ENCODE data around the gene COG5.
A peak's percentile ranks its signal among the peaks of the same experiment; 100 is the strongest.

Gene COG5

GRCh38 chr7:107501593-107501992 is 62.1 kb downstream of the COG5 start:
- Histone ChIP-seq H3K4me3 (ENCODE audit: low read depth, low read length) (no peak overlapping the region), H3K27ac (ENCODE audit: low read depth, low read length) (no peak overlapping the region), H2BK12ac (ENCODE audit: low read length) (no peak overlapping the region), H3K9me3 (ENCODE audit: insufficient read depth, low read depth, low read length) (no peaks in the 10 kb centered on the region), H4K91ac (ENCODE audit: low read depth, low read length) (no peak overlapping the region), H3K4me2 (ENCODE audit: low read length) (no peak overlapping the region), H3K79me1 (ENCODE audit: low read length) (no peaks in the 10 kb centered on the region), H3K4ac (ENCODE audit: low read depth, low read length) (no peak overlapping the region), H4K12ac (ENCODE audit: low read depth, low read length) (no peak overlapping the region), H2BK120ac (ENCODE audit: insufficient read depth, low read length, poor library complexity) (no peak overlapping the region), H3K9ac (ENCODE audit: low read length) (no peak overlapping the region), H3K36me3 (ENCODE audit: control insufficient read depth in 1 of 2, insufficient read depth in 2 of 2, low read length in 2 of 2) (no peaks in the 10 kb centered on the region), H3K23ac (ENCODE audit: low read length) (no peak overlapping the region), H4K8ac (ENCODE audit: low read depth, low read length) (no peak overlapping the region), H3K14ac (ENCODE audit: low read length) (no peak overlapping the region), H3K79me2 (ENCODE audit: control insufficient read depth, insufficient read depth, low read length, poor library complexity) (no peaks in the 10 kb centered on the region), H2AFZ (ENCODE audit: insufficient read depth, low read length, poor library complexity) (no peak overlapping the region), H3K27me3 (ENCODE audit: insufficient read depth, low read length) (no peaks in the 10 kb centered on the region), H2BK5ac (ENCODE audit: low read depth, low read length, poor library complexity) (no peak overlapping the region), H3K4me1 (ENCODE audit: control insufficient read depth in 1 of 2, insufficient read depth in 2 of 2, low read length in 2 of 2) (peaks cover under 1 to 8% of the 10 kb centered on the region in 2 experiments), H2AK5ac (ENCODE audit: low read length) (no peak overlapping the region), H3K18ac (ENCODE audit: low read length) (no peak overlapping the region)
- peak; percentile 16 to 40 for DNase-seq
- WGBS (ENCODE audit: extremely low coverage, insufficient coverage, insufficient read length), result no CpG with 5 or more reads among the region's 1 CpG

DNA sequence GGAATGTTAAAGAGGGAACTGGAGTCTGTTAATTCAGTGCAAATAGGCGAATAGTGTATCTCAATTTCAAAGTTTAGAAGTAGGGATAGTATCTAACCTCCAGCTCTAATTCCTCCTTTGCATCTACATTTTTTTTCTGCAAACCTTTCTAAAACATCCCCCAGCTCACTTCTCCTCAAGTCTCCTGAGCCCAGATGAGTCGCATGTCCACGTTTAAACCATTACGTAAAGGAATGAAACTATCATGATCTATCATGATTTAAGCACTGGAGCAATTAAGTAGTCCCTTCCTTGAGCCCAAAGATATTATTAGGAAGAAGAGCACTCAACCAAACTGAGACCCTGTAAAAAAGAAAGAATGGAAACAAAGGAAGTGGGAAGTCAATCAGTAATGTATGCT is 64.0 kb downstream of the COG5 start:
- H3K9ac ChIP-seq (ENCODE audit: low read length), result no peak overlapping the region
- no peaks in the 10 kb centered on the region for H3K79me1 ChIP-seq (ENCODE audit: low read length)
- no peak overlapping the region for H4K12ac ChIP-seq (ENCODE audit: low read depth, low read length)
- H3K14ac ChIP-seq (ENCODE audit: low read length), result no peak overlapping the region
- H2AFZ ChIP-seq (ENCODE audit: insufficient read depth, low read length, poor library complexity), result no peak overlapping the region
- no peaks in the 10 kb centered on the region for H3K79me2 ChIP-seq (ENCODE audit: control insufficient read depth, insufficient read depth, low read length, poor library complexity)
- no peak overlapping the region for H3K23ac ChIP-seq (ENCODE audit: low read length)
- H2BK5ac ChIP-seq (ENCODE audit: low read depth, low read length, poor library complexity), result no peak overlapping the region
- H3K27me3 ChIP-seq (ENCODE audit: insufficient read depth, low read length), result no peaks in the 10 kb centered on the region
- no peak overlapping the region for H2BK12ac ChIP-seq (ENCODE audit: low read length)
- no peak overlapping the region for H3K4me2 ChIP-seq (ENCODE audit: low read length)
- no peak overlapping the region for H4K8ac ChIP-seq (ENCODE audit: low read depth, low read length)
- no peak overlapping the region for H3K27ac ChIP-seq (ENCODE audit: low read depth, low read length)
- no CpG with 5 or more reads among the region's 4 CpGs for WGBS (ENCODE audit: extremely low coverage, insufficient coverage, insufficient read length)
- H3K4ac ChIP-seq (ENCODE audit: low read depth, low read length), result no peak overlapping the region
- no peaks in the 10 kb centered on the region for H3K36me3 ChIP-seq (ENCODE audit: control insufficient read depth in 1 of 2, insufficient read depth in 2 of 2, low read length in 2 of 2)
- no peak for DNase-seq
- H2AK5ac ChIP-seq (ENCODE audit: low read length), result no peak overlapping the region
- H3K4me1 ChIP-seq (ENCODE audit: control insufficient read depth in 1 of 2, insufficient read depth in 2 of 2, low read length in 2 of 2), result no peaks in the 10 kb centered on the region
- H3K4me3 ChIP-seq (ENCODE audit: low read depth, low read length), result no peak overlapping the region
- H2BK120ac ChIP-seq (ENCODE audit: insufficient read depth, low read length, poor library complexity), result no peak overlapping the region
- H4K91ac ChIP-seq (ENCODE audit: low read depth, low read length), result no peak overlapping the region
- no peak overlapping the region for H3K18ac ChIP-seq (ENCODE audit: low read length)
- no peaks in the 10 kb centered on the region for H3K9me3 ChIP-seq (ENCODE audit: insufficient read depth, low read depth, low read length)

DNA sequence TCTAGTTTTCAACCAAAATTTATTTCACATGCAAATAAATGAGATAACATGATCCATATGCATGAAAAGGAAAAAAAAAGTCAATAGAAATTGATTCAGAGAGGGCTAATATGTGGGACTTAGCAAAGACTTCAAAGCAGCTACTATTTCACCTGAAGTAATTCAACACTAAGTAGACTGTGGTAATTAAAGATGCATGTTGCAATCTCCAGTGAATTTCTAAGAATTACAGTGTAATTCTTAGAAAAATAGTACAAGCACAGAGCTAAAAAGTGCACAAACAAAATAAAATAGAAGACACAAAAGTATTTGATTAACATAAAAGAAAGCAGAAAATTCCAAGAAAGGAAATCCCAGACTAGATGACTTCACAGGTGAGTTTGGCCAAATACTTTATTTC is 68.2 kb downstream of the COG5 start:
- no peak for DNase-seq
- no peak overlapping the region for H3K9ac ChIP-seq (ENCODE audit: low read length)
- no peak overlapping the region for H3K14ac ChIP-seq (ENCODE audit: low read length)
- no peak overlapping the region for H2AK5ac ChIP-seq (ENCODE audit: low read length)
- no peak overlapping the region for H3K27ac ChIP-seq (ENCODE audit: low read depth, low read length)
- H2BK120ac ChIP-seq (ENCODE audit: insufficient read depth, low read length, poor library complexity), result no peak overlapping the region
- no peak overlapping the region for H3K23ac ChIP-seq (ENCODE audit: low read length)
- no peak overlapping the region for H2BK12ac ChIP-seq (ENCODE audit: low read length)
- no peaks in the 10 kb centered on the region for H3K4me1 ChIP-seq (ENCODE audit: control insufficient read depth in 1 of 2, insufficient read depth in 2 of 2, low read length in 2 of 2)
- no peak overlapping the region for H4K8ac ChIP-seq (ENCODE audit: low read depth, low read length)
- H2BK5ac ChIP-seq (ENCODE audit: low read depth, low read length, poor library complexity), result no peak overlapping the region
- no peak overlapping the region for H3K4ac ChIP-seq (ENCODE audit: low read depth, low read length)
- no peaks in the 10 kb centered on the region for H3K9me3 ChIP-seq (ENCODE audit: insufficient read depth, low read depth, low read length)
- no peak overlapping the region for H4K91ac ChIP-seq (ENCODE audit: low read depth, low read length)
- H3K4me2 ChIP-seq (ENCODE audit: low read length), result no peak overlapping the region
- no peak overlapping the region for H2AFZ ChIP-seq (ENCODE audit: insufficient read depth, low read length, poor library complexity)
- H4K12ac ChIP-seq (ENCODE audit: low read depth, low read length), result no peak overlapping the region
- no peaks in the 10 kb centered on the region for H3K27me3 ChIP-seq (ENCODE audit: insufficient read depth, low read length)
- no peak overlapping the region for H3K18ac ChIP-seq (ENCODE audit: low read length)
- H3K79me1 ChIP-seq (ENCODE audit: low read length), result no peaks in the 10 kb centered on the region
- no peaks in the 10 kb centered on the region for H3K79me2 ChIP-seq (ENCODE audit: control insufficient read depth, insufficient read depth, low read length, poor library complexity)
- H3K36me3 ChIP-seq (ENCODE audit: control insufficient read depth in 1 of 2, insufficient read depth in 2 of 2, low read length in 2 of 2), result no peaks in the 10 kb centered on the region
- H3K4me3 ChIP-seq (ENCODE audit: low read depth, low read length), result no peak overlapping the region

DNA sequence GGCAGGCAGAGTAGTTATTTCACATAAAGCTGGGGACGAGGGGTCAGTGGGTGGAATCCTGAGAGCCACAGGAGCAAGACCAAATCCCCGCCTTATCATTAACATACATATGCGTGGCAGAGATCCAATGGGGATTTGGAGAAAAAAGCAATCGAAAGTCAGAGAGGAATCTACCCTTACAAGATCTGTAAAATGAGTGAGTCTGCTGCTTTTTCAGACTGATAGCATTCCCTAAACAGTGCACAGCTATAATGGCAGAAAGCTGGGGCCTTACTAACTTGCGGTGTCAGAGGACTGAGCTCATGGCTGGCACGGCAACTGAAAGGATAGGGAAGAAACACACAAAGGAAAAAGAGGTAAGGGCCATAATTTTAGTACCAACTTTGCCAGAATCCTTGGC is 68.8 kb downstream of the COG5 start:
- H3K27me3 ChIP-seq (ENCODE audit: insufficient read depth, low read length), result no peaks in the 10 kb centered on the region
- H3K18ac ChIP-seq (ENCODE audit: low read length), result no peak overlapping the region
- no peak for DNase-seq

More for the DNA sequence above, 68.8 kb downstream of the COG5 start:
- Histone ChIP-seq H3K79me1 (ENCODE audit: low read length) (no peaks in the 10 kb centered on the region), H3K4me3 (ENCODE audit: low read depth, low read length) (no peak overlapping the region), H3K4me1 (ENCODE audit: control insufficient read depth in 1 of 2, insufficient read depth in 2 of 2, low read length in 2 of 2) (no peaks in the 10 kb centered on the region), H3K36me3 (ENCODE audit: control insufficient read depth in 1 of 2, insufficient read depth in 2 of 2, low read length in 2 of 2) (no peaks in the 10 kb centered on the region), H3K9ac (ENCODE audit: low read length) (no peak overlapping the region), H3K9me3 (ENCODE audit: insufficient read depth, low read depth, low read length) (no peaks in the 10 kb centered on the region), H4K91ac (ENCODE audit: low read depth, low read length) (no peak overlapping the region), H3K79me2 (ENCODE audit: control insufficient read depth, insufficient read depth, low read length, poor library complexity) (no peaks in the 10 kb centered on the region), H4K12ac (ENCODE audit: low read depth, low read length) (no peak overlapping the region), H4K8ac (ENCODE audit: low read depth, low read length) (no peak overlapping the region), H2BK5ac (ENCODE audit: low read depth, low read length, poor library complexity) (no peak overlapping the region), H3K27ac (ENCODE audit: low read depth, low read length) (no peak overlapping the region), H3K23ac (ENCODE audit: low read length) (no peak overlapping the region), H2AK5ac (ENCODE audit: low read length) (no peak overlapping the region), H3K14ac (ENCODE audit: low read length) (no peak overlapping the region), H2BK12ac (ENCODE audit: low read length) (no peak overlapping the region), H2BK120ac (ENCODE audit: insufficient read depth, low read length, poor library complexity) (no peak overlapping the region), H3K4me2 (ENCODE audit: low read length) (no peak overlapping the region), H3K4ac (ENCODE audit: low read depth, low read length) (no peak overlapping the region), H2AFZ (ENCODE audit: insufficient read depth, low read length, poor library complexity) (no peak overlapping the region)
- WGBS (ENCODE audit: extremely low coverage, insufficient coverage, insufficient read length), result no CpG with 5 or more reads among the region's 6 CpGs
